ENCODE data around the gene HERC2.
"Not testable (repeated sequence)": the region's sequence is repeated elsewhere in the genome, so short reads cannot be mapped to it uniquely, and the experiment has no call there.

Gene HERC2

GRCh38 chr15:28322129-28322588, at the start of gene HERC2:
Gene HERC2 (minus strand): TSS chr15:28322179. CDS start chr15:28321433, 746 bp downstream.
- DNase-seq: not testable (repeated sequence)

GRCh38 chr15:28365502-28365901, 43.5 kb upstream of the HERC2 start:
- DNase-seq: not testable (repeated sequence)

- DNase-seq: not testable (repeated sequence)
Observed at GRCh38 chr15:28357984-28358383, 36.0 kb upstream of the HERC2 start, which contains the start of gene GOLGA6L24. Gene GOLGA6L24 (minus strand): TSS chr15:28358084. CDS start chr15:28358023, 61 bp downstream.

GRCh38 chr15:28321358-28322078, 461 bp downstream of the HERC2 start:
- DNase-seq: not testable (repeated sequence)

GRCh38 chr15:28319725-28320124, 2.3 kb downstream of the HERC2 start:
- not testable (repeated sequence) for DNase-seq

- DNase-seq: not testable (repeated sequence)
Observed at GRCh38 chr15:28318828-28319227, 3.2 kb downstream of the HERC2 start.

- not testable (repeated sequence) for DNase-seq
Observed at GRCh38 chr15:28318122-28318521, 3.9 kb downstream of the HERC2 start.

GRCh38 chr15:28316958-28317357, 5.0 kb downstream of the HERC2 start:
- DNase-seq: not testable (repeated sequence)

GRCh38 chr15:28310454-28310853, 11.5 kb downstream of the HERC2 start:
- not testable (repeated sequence) for DNase-seq

- not testable (repeated sequence) for DNase-seq
Observed at GRCh38 chr15:28308718-28309117, 13.3 kb downstream of the HERC2 start.

GRCh38 chr15:28305700-28306099, 16.3 kb downstream of the HERC2 start:
- DNase-seq: not testable (repeated sequence)

- DNase-seq: not testable (repeated sequence)
Observed at GRCh38 chr15:28297434-28297833, 24.5 kb downstream of the HERC2 start.

- DNase-seq: not testable (repeated sequence)
Observed at GRCh38 chr15:28296814-28297213, 25.2 kb downstream of the HERC2 start.

GRCh38 chr15:28295009-28295563, 26.9 kb downstream of the HERC2 start:
- DNase-seq: not testable (repeated sequence)

- not testable (repeated sequence) for DNase-seq
Observed at GRCh38 chr15:28294560-28294959, 27.4 kb downstream of the HERC2 start.

GRCh38 chr15:28289694-28290463, 32.1 kb downstream of the HERC2 start:
- no peak for DNase-seq

- DNase-seq: not testable (repeated sequence)
Observed at GRCh38 chr15:28288830-28289693, 32.9 kb downstream of the HERC2 start.

- DNase-seq: not testable (repeated sequence)
Observed at GRCh38 chr15:28286659-28287058, 35.3 kb downstream of the HERC2 start.

GRCh38 chr15:28286031-28286430, 35.9 kb downstream of the HERC2 start:
- no peak for DNase-seq

GRCh38 chr15:28281876-28282275, 40.1 kb downstream of the HERC2 start:
- DNase-seq: no peak

- no peak for DNase-seq
Observed at GRCh38 chr15:28274635-28275034, 47.3 kb downstream of the HERC2 start.

- no peak for DNase-seq
Observed at GRCh38 chr15:28273873-28274610, 47.9 kb downstream of the HERC2 start.

Measured in NCI-H1092 treated with DMSO at 0.1 percent for 48 hours (cell line).